NCI-H1092 treated with DMSO at 0.1 percent for 48 hours (cell line): ENCODE data around the gene MCM10.
"Not testable (repeated sequence)": the region's sequence is repeated elsewhere in the genome, so short reads cannot be mapped to it uniquely, and the experiment has no call there.

Experiments
- DNase-seq: peaks from one replicate; lab custom pipeline; 2025; lab: John Stamatoyannopoulos, UW

The MCM10 gene

DNA sequence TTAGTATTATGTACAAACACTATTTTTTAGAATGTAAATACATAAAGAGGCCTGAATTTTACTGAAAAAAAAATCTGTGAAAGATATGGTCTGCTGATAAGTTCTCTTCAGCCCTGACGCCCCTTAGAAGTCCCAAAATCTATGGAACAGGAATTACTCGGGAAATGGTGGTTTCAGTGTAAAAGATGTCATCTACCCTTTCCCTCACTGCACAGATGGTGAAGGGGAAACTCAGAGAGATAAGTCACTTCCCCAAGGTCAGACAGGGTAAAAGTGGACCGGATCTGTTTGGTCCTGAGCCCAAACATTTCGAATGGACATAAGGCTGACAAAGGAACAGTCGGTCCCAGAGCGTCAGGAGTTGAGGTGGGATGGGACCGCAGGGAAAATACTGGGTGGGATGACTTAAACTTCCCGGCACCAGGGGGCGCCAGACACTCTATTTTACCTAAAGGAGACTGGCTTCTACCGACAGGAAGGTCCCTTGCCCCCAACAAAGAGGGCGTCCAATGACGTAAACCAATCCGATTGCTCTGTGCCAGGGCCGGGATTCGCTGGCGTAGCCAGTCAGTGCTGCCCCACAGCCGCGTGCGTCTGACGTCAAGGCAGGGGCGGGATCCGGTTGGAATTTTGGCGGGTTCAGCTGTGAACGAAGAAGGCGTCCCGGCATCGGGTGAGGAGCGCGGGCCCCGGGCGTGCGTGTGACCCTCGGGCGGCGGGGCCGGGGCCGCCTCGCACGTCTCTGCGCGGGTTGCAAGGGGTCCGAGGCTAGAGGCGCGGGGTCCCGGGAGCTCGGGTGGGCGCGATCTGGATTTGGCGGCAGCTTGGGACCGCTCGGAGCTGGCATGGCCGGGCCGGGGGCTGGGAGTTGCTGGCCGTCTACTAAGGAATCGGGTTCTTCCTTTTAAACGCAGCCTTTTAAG lies at the start of gene MCM10:
TSS of gene MCM10 (plus strand) at position 625 of the 923 bp plus-strand sequence. CDS start 2,645 bp downstream, outside the sequence.
- DNase-seq = peak; percentile 94

DNA sequence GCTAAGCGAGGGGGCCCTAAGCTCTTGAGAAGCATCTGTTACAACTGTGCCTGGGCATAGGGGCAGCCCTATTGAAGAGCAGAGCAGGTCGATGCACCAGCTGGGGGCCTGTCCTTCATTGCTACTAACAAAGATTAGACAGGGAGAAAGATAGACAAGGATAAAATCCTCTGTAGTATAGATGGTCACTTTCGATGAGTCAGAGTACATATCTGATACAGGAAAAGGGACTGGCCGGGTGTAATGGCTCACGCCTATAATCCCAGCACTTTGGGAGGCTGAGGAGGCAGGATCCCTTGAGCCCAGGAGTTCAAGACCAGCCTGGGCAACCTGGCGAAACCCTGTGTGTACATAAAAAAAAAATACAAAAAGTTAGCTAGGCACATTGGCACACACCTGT lies 47.8 kb upstream of the MCM10 start:
- DNase-seq = no peak

DNA sequence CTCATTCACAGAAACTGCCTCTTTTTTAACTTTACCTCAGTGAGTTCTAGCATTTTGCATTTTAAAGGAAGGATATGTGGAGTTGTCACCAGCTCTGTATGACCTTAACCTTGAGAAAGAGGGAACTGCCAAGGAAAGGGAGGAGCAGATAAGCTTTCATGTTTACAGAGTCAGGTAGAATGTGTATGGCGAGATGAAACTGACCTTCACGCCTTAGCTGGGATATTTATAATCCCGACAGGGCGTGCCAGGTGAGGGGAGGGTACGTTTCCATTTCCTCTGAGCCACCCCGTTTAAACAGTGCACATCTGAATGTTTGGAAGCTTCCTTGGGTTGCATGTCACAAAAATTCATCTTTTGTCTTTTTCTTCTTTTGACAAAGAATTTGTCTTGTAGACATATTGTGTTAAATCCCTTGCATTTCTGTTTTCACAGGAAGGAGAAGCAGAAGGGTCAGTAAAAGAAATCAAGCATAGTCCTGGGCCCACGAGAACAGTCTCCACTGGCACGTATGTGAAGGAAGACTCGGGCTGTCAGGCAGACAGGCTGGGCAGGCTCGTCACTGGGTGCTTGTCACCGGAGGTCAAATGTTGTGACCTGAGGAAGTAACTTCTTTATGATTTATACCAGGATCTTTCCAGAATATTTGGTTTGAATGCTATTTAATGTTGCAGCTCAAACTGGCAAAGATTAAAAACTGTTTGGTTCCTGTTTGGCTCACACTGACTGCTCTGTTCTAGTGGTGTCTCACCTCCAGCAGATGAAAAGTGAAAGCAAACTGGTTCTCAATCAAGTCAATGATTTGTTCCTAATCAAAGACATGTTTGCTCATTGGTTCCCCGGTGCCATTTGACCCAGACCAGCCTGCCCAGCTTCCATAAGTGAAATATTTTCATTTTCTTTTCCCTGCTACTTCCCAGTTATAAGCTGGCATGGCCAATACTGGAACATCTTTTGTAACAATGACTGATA lies 45.2 kb upstream of the MCM10 start:
- DNase-seq = no peak

DNA sequence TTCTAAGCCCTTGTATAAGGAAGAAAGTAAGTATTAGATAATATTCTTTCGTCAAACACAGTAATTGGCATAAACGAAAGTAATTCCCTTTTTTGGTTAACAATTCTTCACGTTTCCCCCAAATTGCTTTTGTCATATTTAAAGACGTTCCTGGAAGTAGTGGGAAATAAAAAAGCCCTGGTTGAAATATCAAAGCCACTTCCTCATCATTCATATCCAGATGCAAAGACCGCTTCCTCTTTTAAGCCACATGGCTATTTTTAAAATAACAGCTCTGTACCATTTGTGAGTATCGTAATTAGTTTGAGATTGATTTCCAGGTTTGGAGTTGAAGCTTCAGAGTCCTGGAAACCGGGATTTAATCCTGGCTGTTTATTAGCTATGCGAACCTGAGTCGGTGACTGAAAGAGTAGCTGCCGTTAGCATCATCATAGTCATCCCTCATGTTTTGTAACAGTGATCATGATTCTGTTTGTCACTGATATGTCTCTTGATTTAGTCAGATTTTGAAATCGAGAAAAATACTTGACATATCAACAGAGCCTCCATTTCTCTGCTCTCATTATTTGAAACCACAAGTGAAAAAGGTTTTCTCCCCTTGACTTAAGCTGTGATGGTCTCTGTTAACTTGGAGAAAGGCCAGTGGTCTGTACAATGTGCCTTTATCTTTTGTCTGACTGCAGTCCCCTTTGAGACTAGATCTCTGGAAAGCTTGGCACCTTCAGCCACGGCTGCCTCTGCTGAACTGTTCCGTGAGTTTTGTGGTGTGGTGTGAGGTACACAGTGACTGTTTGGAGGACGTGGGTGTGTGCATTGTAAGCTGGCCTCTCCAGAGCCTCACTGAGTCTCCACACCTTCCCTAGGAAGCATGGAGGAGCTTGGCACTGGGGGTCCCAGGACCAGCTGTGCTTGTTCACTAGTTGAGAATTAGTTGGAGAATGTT lies 43.2 kb upstream of the MCM10 start:
- no peak for DNase-seq

DNA sequence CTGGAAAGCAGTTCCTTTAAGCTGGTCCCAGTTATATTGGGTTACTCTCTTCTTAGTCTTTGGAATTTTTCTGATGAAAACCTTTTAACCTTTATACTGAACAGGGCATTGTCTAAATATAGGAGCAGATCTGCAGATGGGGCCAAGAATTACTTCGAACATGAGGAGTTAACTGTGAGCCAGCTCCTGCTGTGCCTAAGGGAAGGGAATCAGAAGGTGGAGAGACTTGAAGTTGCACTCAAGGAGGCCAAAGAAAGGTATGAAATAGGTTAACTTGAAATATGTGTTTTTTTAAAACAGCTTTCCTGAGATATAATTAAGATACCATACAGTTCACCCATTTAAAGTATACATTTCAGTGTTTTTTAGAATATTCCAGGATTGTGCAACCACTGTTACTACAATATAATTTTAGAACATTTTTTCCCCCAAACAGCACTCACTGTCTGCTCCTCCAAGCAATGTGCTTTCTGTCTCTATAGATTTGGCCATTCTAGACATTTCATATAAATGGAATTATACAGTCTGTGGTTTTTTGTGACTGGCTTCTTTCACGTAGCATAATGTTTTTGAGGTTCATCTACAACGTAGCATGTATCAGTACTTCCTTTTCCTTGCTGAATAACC lies 42.5 kb upstream of the MCM10 start:
- no peak for DNase-seq

DNA sequence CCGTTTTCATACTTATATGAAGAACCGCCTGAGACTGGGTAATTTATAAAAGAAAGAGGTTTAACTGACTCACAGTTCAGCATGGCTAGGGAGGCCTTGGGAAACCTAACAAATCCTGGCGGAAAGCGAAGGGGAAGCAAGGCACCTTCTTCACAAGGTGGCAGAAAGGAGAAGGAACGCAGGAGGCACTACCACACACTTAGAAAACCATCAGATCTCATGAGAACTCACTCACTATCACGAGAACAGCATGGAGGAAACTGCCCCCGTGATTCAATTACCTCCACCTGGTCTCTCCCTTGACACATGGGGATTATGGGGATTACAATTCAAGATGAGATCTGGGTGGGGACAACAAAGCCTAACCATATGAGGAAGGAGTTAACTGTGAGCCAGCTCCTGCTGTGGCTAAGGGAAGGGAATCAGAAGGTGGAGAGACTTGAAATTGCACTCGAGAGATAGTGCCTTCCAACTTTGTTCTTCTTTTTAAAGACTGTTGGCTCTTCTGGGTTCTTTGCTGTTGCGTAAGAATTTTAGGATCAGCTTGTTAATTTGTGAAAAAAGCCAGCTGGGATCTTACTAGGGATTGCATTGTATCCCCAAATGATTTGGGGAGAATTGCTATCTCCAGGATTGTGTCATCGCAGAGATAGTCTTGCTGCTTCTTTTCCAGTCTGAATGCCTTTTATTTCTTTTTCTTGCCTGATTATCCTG lies 40.4 kb upstream of the MCM10 start:
- DNase-seq = no peak

DNA sequence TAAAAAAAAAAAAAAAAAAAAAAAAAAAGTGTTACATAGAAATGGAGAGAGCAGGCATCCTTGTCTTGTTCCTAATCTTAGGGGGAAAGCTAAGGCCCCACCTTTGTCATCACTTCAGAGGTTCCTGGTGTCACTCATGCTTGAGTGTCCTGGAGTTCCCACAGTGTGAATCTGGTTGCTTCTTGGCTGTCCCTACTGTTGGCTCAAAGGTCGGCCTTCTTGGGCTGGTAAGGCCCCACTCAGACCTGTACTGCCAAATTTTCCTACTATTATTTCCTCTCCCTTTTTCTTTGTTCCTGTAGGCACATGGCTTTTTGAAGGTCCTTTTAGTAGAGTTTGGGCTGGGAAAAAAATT lies 39.9 kb upstream of the MCM10 start:
- DNase-seq = no peak

DNA sequence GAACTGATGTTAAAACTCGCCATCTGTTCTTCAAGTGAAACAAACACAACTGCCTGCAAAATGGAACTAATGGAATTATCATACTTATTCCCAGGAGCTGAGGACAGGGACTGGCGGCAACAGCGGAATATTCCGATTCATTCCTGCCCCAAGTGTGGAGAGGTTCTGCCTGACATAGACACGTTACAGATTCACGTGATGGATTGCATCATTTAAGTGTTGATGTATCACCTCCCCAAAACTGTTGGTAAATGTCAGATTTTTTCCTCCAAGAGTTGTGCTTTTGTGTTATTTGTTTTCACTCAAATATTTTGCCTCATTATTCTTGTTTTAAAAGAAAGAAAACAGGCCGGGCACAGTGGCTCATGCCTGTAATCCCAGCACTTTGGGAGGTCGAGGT lies 24.7 kb upstream of the MCM10 start:
- DNase-seq = no peak

DNA sequence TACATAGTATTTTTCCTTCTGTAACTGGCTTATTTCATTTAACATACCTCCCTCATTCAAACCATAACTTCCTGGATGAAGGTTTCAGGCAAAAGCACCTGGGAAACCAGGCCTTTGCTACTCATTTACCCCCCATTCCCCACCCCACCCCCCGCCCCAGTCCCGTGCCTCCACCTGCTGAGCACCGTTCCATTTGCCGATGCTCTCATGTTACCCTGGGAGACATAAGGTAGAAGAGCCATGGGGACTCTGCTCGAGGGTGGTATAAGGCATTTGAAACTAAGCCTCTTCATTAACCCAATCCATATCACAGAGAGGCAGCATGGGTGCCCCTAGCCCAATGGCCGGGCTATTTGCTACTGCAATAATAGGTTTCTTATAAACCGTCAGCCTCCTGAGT lies 22.2 kb upstream of the MCM10 start:
- no peak for DNase-seq

DNA sequence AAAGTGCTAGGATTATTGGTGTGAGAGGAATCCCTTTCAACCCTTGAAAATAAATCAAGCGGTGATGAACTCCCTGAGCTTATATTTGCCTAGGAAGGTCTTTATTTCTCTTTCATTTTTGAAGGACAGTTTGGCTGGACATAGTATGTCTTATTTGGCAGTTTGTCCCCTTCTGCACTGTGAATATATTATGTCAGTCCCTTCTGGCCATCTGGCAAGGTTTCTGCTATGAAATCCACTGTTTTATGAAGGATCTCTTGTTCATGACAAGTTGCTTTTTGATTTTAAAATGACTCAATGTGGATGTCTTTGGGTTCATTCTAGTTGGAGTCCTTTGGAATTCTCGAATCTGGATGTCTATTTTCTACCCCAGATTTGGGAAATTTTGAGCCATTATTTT lies 21.7 kb upstream of the MCM10 start:
- DNase-seq = no peak

DNA sequence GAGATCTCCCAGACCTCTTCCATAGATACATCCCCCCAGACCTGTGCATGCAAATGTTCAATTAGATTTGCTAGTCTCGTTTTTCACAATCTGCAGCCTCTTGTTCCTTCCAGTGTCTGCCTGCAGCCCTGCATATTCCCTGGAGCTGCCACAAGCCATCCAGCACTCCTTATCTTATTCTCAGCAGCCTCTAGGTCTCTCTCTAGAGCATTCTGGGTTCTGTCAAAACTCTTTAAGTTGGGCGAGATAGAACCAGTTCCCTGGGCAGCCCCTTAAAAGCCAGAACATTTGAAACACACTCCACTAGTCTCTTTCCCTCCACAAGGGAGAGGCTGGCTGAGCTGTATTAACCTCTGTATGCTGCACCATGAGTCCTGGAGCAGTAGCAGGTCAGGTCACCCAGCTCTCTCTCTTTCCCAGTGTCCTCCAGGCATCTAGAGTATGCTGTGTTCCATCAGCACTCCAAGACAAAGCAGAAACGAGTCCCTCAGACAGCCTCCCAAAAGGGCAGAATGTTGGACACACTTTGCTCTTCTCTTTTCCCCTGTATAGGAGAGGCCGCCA lies 20.6 kb upstream of the MCM10 start:
- no peak for DNase-seq

DNA sequence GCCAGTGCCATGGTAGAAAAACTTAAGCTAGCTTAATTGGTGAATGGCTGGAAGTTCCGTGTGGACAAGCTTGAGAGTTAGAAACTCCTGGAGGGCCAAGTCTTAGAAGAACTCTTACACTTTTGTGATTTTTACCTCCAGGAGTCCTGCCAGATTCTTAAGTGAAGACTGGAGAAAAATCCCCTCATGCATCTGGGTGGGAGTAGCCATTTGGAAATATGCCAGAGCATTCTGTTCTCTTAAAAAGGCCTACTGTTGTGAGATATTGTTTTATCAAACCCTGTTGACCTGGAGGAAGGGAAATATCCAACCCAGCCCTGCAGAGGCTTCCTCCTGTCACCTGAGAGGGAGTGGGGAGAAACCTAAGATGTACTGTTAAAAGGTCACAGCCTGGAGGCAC lies 17.6 kb upstream of the MCM10 start:
- DNase-seq = no peak

DNA sequence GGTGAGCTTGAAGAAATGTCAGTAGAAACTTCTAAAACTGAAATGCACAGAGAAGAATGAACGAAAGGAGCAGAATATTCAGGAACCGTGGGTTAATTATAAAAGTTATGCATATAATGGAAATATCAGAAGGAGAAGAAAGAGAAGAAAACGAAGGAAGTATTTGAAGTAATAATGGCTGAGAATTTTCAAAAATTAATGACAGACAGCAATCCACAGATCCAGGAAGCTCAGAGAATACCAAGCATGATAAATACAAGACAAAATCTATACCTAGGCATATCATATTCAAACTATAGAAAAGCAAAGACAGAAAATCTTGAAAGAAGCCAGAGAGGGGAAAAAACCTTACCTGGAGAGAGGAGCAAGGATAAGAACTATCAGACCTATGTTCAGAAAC lies 16.5 kb upstream of the MCM10 start:
- DNase-seq = no peak

DNA sequence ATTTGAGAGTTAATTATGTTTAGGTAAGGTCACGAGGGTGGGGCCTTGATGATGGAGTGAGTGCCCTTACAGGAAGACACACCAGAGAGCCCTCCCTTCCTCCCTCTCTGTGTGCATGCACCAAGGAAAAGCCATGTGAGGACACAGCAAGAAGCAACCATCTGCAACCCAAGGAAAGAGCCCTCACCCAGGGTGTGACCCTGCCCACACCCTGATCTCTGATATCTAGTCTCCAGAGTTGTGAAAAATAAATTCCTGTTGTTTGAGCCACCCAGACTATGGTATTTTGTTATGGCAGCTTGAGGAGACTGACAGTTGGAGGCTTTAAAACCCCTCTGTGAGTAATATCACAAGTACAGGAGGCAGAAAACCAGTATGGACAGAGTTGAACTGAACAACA lies 15.0 kb upstream of the MCM10 start:
- DNase-seq = no peak

DNA sequence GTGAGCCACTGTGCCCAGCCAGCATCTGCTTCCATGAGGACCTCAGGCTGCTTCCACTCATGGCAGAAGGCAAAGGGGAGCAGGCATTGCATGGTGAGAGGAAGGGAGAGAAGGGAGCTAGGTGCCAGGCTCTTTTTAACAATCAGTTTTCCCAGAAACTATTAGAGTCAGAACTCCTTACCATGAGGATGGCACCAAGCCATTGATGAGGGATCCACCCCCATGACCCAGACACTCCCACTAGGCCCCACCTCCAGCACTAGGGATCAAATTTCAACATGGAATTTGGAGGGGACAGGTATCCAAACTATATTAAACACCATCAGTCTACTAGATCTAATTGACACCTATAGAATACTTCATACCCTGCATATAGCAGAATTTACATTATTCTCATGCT lies 14.2 kb upstream of the MCM10 start:
- no peak for DNase-seq

DNA sequence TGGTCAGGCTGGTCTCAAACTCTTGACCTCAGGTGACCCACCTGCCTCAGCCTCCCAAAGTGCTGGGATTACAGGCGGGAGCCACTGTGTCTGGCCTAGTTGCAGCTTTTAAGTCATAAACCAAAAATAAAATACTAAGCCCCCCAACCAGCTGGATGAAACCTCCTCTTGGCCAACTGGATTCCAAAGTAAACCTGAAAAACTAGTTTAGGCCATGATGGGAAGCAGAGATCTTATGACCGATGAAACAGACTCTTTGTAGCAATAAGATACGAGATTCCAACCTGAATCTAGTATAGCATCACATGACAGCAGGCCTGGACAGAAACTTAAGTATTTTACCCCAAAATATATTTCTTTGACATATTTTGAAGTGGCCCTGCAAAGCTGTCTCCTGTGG lies 9.1 kb upstream of the MCM10 start:
- DNase-seq = no peak

DNA sequence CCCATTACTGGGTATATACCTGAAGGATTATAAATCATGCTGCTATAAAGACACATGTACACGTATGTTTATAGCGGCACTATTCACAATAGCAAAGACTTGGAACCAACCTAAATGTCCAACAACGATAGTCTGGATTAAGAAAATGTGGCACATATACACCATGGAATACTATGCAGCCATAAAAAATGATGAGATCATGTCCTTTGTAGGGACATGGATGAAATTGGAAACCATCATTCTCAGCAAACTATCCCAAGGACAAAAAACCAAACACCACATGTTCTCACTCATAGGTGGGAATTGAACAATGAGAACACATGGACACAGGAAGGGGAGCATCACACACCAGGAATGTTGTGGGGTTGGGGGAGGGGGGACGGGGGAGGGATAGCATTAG lies 5.5 kb upstream of the MCM10 start:
- not testable (repeated sequence) for DNase-seq

DNA sequence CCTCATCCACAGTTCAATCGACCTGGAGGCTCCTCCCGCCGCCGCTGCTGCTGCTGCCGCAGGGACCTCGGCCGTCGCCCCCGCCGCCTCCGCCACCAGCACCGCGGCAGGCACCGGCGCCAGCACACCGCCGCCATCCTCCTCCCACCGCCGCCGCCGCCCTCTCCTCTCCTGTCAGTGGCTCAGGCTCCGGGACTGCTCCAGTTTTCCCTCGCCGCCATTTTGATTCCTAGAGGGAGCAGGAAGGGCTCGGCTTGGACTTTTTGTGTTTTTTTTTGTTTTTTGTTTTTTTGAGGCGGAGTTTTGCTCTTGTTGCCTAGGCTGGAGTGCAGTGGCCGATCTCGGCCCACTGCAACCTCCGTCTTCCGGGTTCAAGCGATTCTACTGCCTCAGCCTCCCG lies 3.0 kb upstream of the MCM10 start:
- no peak for DNase-seq

DNA sequence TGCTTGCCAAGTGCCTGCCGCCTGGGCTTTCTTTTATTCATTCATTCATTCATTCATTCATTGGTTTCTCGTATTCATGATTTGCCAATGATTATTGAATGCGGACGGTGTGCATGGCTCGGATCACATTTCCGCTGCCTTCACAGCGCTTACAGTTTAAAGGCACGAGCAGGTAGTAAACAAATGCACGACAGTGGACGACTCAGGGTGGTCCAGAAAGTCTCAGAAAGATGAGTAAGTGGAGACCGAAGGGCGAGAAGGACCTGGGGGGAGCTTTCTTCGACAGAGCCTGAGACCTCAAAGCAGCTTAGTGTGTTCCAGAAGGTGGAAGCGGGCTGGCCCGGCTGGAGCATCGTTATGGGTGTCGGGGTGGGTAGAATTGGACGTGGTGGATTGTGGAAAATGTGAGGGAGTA lies 506 bp downstream of the MCM10 start:
- DNase-seq = no peak

DNA sequence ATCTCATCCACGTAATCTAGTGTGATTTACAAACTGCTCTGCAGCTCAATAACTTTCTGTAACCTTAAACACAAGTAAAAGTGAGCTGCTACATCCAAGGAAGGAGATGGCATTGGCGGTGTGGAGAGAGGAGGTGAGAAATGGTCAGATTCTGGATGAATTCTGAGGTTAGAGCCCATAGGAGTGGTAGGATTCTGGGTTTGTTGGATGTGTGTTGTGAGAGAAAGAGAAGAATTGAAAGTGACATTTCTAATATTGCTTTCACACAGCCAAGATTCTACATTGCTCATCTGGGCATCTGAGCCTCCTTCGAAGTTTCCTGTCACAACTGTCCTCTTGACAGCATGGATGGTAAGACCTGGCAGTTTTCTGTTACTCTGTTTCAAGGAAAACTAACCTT lies 2.5 kb downstream of the MCM10 start:
- no peak for DNase-seq
